Measurements from ENCODE around the gene SH2D3A. TPM values are rescaled to one million over a fixed set of nuclear protein-coding genes. Genes with fewer than 3 reads are reported as not detected.
A peak's percentile ranks its signal among the peaks of the same experiment; 100 is the strongest.

The SH2D3A gene
- total RNA-seq, 1 donor from 2014 or later = 27.6 TPM

GRCh38 chr19:6745965-6746364, 21.3 kb downstream of the SH2D3A start:
- no peak for DNase-seq (ENCODE audit: low read depth)
- no peak overlapping the region for H3K4me3 ChIP-seq (ENCODE audit: low read depth, low read length)
- TF ChIP-seq, protein P1, sequence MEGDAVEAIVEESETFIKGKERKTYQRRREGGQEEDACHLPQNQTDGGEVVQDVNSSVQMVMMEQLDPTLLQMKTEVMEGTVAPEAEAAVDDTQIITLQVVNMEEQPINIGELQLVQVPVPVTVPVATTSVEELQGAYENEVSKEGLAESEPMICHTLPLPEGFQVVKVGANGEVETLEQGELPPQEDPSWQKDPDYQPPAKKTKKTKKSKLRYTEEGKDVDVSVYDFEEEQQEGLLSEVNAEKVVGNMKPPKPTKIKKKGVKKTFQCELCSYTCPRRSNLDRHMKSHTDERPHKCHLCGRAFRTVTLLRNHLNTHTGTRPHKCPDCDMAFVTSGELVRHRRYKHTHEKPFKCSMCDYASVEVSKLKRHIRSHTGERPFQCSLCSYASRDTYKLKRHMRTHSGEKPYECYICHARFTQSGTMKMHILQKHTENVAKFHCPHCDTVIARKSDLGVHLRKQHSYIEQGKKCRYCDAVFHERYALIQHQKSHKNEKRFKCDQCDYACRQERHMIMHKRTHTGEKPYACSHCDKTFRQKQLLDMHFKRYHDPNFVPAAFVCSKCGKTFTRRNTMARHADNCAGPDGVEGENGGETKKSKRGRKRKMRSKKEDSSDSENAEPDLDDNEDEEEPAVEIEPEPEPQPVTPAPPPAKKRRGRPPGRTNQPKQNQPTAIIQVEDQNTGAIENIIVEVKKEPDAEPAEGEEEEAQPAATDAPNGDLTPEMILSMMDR (conservative IDR thresholded peaks at IDR 0.05; ENCODE audit: low read depth, low read length) = no peak

DNA sequence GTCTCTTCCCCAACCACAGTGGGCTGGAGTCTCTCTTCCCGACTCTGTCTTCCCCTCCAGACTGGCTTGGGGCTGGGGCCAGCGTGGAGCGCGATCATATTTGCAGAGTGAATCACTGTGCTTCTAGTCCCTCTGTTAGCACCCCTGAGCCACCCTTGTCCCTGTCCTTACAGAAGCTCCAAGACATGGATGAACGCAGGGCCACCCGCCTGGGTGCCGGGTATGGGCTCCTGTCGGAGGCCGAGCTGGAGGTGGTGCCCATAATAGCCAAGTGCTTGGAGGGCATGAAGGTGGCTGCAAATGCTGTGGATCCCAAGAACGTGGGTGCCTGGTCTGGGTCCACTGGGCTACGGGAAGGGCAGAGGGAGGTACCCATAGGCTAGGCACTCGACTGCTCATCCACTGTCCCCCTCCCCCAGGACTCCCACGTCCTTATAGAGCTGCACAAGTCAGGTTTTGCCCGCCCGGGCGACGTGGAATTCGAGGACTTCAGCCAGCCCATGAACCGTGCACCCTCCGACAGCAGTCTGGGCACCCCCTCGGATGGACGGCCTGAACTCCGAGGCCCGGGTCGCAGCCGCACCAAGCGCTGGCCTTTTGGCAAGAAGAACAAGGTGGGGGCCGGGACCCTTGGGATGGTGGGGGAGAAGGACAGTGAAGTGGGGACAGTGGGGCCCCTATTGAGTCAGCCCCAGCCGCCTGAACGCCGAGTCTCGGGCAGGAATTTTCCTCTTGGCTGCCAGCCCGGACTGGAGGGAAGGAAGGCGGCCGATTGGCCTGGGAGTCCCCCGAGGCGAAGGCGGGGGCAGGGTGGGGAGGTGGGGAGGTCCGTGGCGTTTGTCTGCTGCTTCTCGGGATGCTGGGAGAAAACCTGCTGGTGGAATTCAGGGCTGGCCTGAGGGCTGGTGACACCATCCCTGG, 22.6 kb downstream of the SH2D3A start:
- no peak for DNase-seq (ENCODE audit: low read depth)
- peak overlapping the region; percentile 16 for H3K4me3 ChIP-seq (ENCODE audit: low read depth, low read length)

GRCh38 chr19:6743714-6744380, 23.4 kb downstream of the SH2D3A start:
- no peak for DNase-seq (ENCODE audit: low read depth)
- TF ChIP-seq, protein P1 (conservative IDR thresholded peaks at IDR 0.05; ENCODE audit: low read depth, low read length) = no peak
- no peak overlapping the region for H3K4me3 ChIP-seq (ENCODE audit: low read depth, low read length)

More for the DNA sequence above, 22.6 kb downstream of the SH2D3A start:
- TF ChIP-seq, protein P1 (conservative IDR thresholded peaks at IDR 0.05; ENCODE audit: low read depth, low read length) = no peak

DNA sequence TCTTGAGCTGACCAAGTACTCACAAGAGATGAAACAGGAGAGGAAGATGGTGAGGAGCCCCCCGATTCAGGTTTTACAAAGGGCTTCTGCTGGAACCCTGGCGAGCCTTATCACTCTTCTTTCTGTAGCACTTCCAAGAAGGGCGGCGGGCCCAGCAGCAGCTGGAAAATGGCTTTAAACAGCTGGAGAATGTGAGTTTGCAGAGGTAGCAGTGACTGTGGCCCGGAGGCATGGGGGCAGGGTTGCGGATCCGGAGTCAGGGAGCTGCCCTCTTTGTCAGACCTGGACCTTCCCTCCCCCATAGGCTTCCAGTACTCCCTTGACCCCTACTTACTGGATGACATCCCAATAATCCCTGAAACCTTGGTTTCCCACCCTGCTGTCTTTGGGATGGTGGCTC, 24.2 kb downstream of the SH2D3A start:
- H3K4me3 ChIP-seq (ENCODE audit: low read depth, low read length) = no peak overlapping the region
- DNase-seq (ENCODE audit: low read depth) = no peak
- TF ChIP-seq, protein P1 (conservative IDR thresholded peaks at IDR 0.05; ENCODE audit: low read depth, low read length) = no peak

DNA sequence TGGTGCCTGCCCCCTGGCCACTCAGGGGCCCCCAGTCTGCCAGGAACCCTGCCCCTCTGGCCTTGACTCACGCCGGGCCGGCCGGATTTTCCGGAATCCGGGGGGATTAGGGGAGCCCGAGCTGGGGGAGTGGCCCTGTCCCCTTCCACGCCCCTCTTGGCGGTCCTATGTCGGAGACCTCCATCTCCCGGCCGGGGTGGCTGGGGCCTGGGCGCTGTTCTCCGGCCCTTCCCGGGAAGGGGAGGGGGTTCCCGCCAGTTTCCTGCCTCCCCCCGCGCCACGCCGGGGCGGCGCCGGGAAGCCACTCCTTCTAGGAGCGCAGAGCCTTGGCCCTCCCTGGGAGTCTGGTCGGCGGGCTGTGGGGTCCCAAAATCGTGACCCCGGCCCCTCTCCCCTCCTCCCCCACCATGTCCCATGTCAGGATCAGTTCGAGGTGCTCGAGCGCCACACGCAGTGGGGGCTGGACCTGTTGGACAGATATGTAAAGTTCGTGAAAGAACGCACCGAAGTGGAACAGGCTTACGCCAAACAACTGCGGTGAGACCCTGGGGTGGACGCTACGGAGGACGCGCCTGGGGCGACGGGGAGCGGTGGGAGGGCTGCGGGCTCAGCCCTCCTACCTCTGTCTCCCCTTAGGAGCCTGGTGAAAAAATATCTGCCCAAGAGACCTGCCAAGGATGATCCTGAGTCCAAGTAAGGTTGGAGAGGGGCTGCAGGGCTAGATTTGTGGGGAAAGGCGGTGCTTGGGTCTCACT, 26.5 kb downstream of the SH2D3A start:
- no peak for DNase-seq (ENCODE audit: low read depth)

DNA sequence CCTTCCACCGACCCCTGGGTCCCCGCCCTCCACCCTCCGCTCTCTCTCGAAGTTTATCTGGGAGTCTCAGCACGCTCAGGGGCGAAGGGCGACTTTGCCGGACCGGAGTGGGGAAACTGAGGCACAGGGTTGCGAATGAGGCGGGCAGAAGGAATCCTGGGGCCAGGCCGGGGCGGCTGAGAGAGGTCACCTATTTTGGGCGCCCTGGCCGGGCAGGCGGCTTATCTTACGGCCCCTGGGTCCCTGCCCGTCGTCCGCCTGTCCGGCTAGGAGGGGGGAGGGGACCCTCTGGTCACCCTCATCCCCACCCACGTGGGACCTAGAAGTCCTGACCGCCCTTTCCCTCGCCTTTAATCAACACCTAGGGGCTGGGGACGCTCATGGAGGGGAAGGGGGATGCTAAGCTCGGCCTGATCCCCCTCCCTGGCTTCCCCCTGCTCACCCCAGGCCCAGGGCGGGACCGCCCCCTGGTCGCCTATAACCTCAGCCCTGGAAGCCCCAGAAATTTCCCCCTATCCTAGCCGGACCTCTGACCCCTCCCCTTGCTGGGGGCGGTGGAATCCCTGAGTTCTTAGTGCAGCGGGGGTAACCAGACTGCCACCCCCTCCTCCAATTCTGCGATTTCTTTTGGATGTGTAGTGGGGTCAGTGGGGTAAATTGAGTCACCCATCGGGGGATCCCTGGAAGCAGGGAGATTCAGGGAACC, 27.2 kb downstream of the SH2D3A start:
- H3K4me3 ChIP-seq (ENCODE audit: low read depth, low read length) = peak overlapping the region; percentile 98
- TF ChIP-seq, protein P1 (conservative IDR thresholded peaks at IDR 0.05; ENCODE audit: low read depth, low read length) = no peak
- DNase-seq (ENCODE audit: low read depth) = no peak

More for the DNA sequence above, 26.5 kb downstream of the SH2D3A start:
- H3K4me3 ChIP-seq (ENCODE audit: low read depth, low read length) = peak overlapping the region; percentile 98
- TF ChIP-seq, protein P1 (conservative IDR thresholded peaks at IDR 0.05; ENCODE audit: low read depth, low read length) = no peak
